ENCODE data around the gene NSF.

DNA sequence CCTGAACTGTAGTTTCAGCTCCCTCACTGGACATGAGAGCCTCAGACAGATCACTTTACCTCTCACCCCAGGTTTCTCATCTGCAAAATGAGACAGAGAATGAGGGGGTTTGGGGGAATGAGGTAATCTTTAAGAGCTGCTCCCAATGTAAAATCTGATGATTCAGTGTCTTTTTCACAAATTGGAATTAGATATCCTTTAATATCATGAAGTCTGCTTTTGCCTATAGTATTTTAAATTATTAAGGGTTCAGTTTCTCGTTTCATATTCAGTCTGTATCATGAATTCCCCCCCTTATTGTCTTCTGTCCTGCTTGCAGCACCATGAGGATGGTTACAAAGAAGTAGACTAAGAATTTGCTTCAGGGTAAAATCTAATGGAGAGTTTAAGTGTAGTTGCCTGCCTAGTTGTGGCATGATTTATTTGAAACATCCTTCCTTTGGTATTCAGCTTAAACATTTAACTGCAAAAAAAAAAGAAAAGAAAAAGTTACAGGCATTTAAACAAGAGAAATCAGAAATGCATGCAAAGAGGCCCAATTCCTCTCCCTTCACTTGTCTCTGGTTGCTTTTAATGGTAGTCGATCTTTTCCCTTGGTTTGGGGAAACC, 150.8 kb downstream of the NSF start:
- TF ChIP-seq, protein P1, sequence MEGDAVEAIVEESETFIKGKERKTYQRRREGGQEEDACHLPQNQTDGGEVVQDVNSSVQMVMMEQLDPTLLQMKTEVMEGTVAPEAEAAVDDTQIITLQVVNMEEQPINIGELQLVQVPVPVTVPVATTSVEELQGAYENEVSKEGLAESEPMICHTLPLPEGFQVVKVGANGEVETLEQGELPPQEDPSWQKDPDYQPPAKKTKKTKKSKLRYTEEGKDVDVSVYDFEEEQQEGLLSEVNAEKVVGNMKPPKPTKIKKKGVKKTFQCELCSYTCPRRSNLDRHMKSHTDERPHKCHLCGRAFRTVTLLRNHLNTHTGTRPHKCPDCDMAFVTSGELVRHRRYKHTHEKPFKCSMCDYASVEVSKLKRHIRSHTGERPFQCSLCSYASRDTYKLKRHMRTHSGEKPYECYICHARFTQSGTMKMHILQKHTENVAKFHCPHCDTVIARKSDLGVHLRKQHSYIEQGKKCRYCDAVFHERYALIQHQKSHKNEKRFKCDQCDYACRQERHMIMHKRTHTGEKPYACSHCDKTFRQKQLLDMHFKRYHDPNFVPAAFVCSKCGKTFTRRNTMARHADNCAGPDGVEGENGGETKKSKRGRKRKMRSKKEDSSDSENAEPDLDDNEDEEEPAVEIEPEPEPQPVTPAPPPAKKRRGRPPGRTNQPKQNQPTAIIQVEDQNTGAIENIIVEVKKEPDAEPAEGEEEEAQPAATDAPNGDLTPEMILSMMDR (conservative IDR thresholded peaks at IDR 0.05; ENCODE audit: low read length), result no peak
- TF ChIP-seq EZH2phosphoT487 (IDR thresholded peaks at IDR 0.05; ENCODE audit: borderline replicate concordance, low read depth, low read length), result no peak
